Sigmoid colon (tissue), 4 donors: Measurements from ENCODE around the gene UBTD2.

ENCODE experiments used
- EP300 ChIP-seq, 4 donors: sonication (generic); formaldehyde crosslinking; IDR thresholded peaks; one replicate each; pipeline ENCODE4 v1.6.1; 2017; ENCODE audit warnings: antibody characterized with exemption in 4 of 4
- POLR2A ChIP-seq, 2 donors: fragments of 450-650 bp; IDR thresholded peaks; one replicate each; pipeline ENCODE4 v1.6.1; 2016; ENCODE audit warnings: antibody characterized with exemption in 2 of 2, mild to moderate bottlenecking in 2 of 2, moderate library complexity in 2 of 2
- TF ChIP-seq, protein P1 (sequence below), 4 experiments: fragments of 450-650 bp in 3 of 4; fragments of 200-600 bp in 1 of 4; IDR thresholded peaks; one replicate each; pipeline ENCODE4 v1.5.1; 2016 to 2019; ENCODE audit warnings: antibody characterized with exemption in 4 of 4, mild to moderate bottlenecking in 3 of 4, moderate library complexity in 2 of 4

DNA sequence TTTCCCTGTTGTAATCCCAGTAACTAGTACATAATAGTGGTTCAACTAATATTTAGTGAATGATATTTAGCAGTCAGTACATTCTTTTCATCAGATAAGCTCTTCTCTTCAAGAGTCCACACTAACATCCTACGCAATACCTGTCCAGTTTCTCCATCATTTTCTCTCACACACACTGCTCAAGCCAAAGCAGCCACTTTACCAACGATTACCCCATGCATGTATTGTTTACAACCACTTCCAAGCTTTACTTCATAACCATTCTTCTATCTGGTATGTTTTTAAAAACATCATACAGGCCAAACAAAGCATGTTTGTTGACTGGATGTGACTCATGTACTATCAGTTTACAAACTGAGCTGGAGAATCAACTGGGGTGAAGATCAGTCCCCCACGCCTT, 7.3 kb downstream of the UBTD2 start:
- TF ChIP-seq, protein P1, sequence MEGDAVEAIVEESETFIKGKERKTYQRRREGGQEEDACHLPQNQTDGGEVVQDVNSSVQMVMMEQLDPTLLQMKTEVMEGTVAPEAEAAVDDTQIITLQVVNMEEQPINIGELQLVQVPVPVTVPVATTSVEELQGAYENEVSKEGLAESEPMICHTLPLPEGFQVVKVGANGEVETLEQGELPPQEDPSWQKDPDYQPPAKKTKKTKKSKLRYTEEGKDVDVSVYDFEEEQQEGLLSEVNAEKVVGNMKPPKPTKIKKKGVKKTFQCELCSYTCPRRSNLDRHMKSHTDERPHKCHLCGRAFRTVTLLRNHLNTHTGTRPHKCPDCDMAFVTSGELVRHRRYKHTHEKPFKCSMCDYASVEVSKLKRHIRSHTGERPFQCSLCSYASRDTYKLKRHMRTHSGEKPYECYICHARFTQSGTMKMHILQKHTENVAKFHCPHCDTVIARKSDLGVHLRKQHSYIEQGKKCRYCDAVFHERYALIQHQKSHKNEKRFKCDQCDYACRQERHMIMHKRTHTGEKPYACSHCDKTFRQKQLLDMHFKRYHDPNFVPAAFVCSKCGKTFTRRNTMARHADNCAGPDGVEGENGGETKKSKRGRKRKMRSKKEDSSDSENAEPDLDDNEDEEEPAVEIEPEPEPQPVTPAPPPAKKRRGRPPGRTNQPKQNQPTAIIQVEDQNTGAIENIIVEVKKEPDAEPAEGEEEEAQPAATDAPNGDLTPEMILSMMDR (IDR thresholded peaks at IDR 0.05) = no peak
- TF ChIP-seq EP300 (IDR thresholded peaks at IDR 0.05) (no peak), POLR2A (IDR thresholded peaks at IDR 0.05) (no peak)
